ENCODE results near the gene FADS3.

DNA sequence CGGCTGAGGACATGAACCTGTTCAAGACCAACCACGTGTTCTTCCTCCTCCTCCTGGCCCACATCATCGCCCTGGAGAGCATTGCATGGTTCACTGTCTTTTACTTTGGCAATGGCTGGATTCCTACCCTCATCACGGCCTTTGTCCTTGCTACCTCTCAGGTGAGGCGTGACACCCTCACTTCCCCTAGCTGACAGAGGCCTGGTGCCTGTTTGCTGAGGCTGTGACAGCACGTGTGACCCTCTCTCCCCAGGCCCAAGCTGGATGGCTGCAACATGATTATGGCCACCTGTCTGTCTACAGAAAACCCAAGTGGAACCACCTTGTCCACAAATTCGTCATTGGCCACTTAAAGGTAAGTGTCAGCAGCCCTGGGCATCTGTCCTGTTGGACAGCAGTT lies 51.0 kb downstream of the FADS3 start:
- TF ChIP-seq POLR2A (IDR thresholded peaks at IDR 0.05) (no peak), POLR2AphosphoS5 (IDR thresholded peaks at IDR 0.05) (no peak), EP300 (IDR thresholded peaks at IDR 0.05) (no peak)
